Coronary artery (tissue), 2 donors: Measurements from ENCODE around the gene LCP1.
"Not testable (repeated sequence)": the region's sequence is repeated elsewhere in the genome, so short reads cannot be mapped to it uniquely, and the experiment has no call there.

Experiments
- DNase-seq: peaks from one replicate; pipeline ENCODE4 v3.0.0-alpha.2; 2017; ENCODE audit warnings: low spot score
- H3K27ac ChIP-seq, 2 donors: fragments of 200-600 bp; sonication (generic); one replicate each; pipeline ENCODE4 v1.5.1; 2016 to 2019
- H3K4me3 ChIP-seq: fragments of 200-600 bp; sonication (generic); 2 replicates; pipeline ENCODE4 v1.5.1; 2016; ENCODE audit warnings: mild to moderate bottlenecking, moderate library complexity
- CTCF ChIP-seq: fragments of 200-600 bp; sonication (generic); IDR thresholded peaks from one replicate; pipeline ENCODE4 v1.5.1; 2019; ENCODE audit warnings: antibody characterized with exemption

LCP1 gene

GRCh38 chr13:46181840-46182490 is at the start of gene LCP1:
Gene LCP1 (minus strand): TSS chr13:46182177. CDS start chr13:46159662, 22,515 bp downstream.
- no peak for DNase-seq
- no peak for TF ChIP-seq CTCF
- peak within 1 kb of the TSS in 1 of 2 donors; percentile 49 for H3K27ac ChIP-seq
- H3K4me3 ChIP-seq, result peak within 1 kb of the TSS; percentile 47

GRCh38 chr13:46229251-46229650 is 47.3 kb upstream of the LCP1 start:
- DNase-seq, result no peak
- TF ChIP-seq CTCF, result no peak
- Histone ChIP-seq H3K27ac (no peak overlapping the region), H3K4me3 (no peak overlapping the region)

GRCh38 chr13:46220234-46220633 is 38.3 kb upstream of the LCP1 start:
- not testable (repeated sequence) for H3K27ac ChIP-seq, DNase-seq, H3K4me3 ChIP-seq

- not testable (repeated sequence) for DNase-seq, H3K27ac ChIP-seq, H3K4me3 ChIP-seq
Observed at GRCh38 chr13:46214741-46215140, 32.8 kb upstream of the LCP1 start.

- DNase-seq, result no peak
- no peak for TF ChIP-seq CTCF
- Histone ChIP-seq H3K27ac (no peak overlapping the region), H3K4me3 (no peak overlapping the region)
Observed at GRCh38 chr13:46213242-46213641, 31.3 kb upstream of the LCP1 start.

GRCh38 chr13:46211483-46212351 is 29.7 kb upstream of the LCP1 start, which contains the start of gene LRRC63:
Gene LRRC63 (plus strand): TSS chr13:46211928. CDS start chr13:46213035, 1,107 bp downstream.
- no peak for TF ChIP-seq CTCF
- peak; percentile 77 for DNase-seq
- peak within 1 kb of the TSS in 1 of 2 donors; percentile 15 for H3K27ac ChIP-seq
- H3K4me3 ChIP-seq, result peak within 1 kb of the TSS; percentile 71

GRCh38 chr13:46211116-46211482 is 29.1 kb upstream of the LCP1 start:
- TF ChIP-seq CTCF, result no peak
- no peak for DNase-seq
- H3K27ac ChIP-seq, result no peak overlapping the region
- H3K4me3 ChIP-seq, result peak overlapping the region; percentile 71
